Measurements from ENCODE around the gene OSBPL3.
A peak's percentile ranks its signal among the peaks of the same experiment; 100 is the strongest.

OSBPL3 gene

DNA sequence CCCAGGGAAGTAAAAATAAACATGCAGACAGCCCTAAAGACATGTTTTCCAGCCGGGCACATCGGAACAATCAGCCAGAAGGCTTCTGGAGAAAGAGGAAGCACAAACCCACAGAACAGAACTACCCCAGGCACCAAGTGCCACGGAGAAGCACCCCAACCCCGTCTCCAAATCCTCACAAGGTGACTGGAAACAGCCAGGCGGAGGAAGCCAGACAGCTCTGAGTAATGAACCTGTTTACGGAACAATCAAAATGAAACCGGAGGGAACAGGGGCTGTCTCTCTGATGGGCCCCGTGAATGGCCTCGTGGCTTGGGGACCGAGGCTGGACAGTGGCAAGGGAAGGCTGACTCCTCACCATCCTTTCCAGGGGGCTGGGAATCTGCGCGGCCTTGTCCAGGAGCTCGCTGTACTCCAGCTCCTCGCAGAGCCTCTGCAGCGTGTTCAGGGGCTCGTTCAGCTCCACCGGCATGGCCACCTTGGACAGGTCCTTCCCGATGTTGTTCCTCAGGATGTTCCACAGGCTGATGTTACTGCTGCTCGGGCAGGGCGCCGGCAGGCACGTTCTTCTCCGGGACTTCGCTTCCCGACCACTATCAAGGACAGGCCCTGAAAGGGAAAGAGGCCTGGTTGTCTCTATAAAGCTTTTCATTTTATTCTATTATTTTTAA, 145.7 kb downstream of the OSBPL3 start:
- in situ Hi-C loops (cut with MboI; ENCODE audit: low sequenced_read_pairs) = no loop called here

GRCh38 chr7:24833549-24833948, 146.4 kb downstream of the OSBPL3 start:
- Histone ChIP-seq H3K4me1 (no peaks in the 10 kb centered on the region), H3K36me3 (replicated peaks) (peaks cover 8% of the 10 kb centered on the region), H3K27me3 (ENCODE audit: low read depth) (no peaks in the 10 kb centered on the region), H3K9me3 (no peaks in the 10 kb centered on the region), H3K4me3 (no peak overlapping the region)
- DNase-seq (ENCODE audit: low spot score in 2 of 2) = no peak
- in situ Hi-C loops (cut with MboI; ENCODE audit: low sequenced_read_pairs) = no loop called here

More for the DNA sequence above, 145.7 kb downstream of the OSBPL3 start:
- no peak for DNase-seq (ENCODE audit: low spot score in 2 of 2)
- Histone ChIP-seq H3K4me1 (no peaks in the 10 kb centered on the region), H3K36me3 (replicated peaks) (peaks cover 8% of the 10 kb centered on the region), H3K4me3 (no peak overlapping the region), H3K27me3 (ENCODE audit: low read depth) (no peaks in the 10 kb centered on the region), H3K9me3 (no peaks in the 10 kb centered on the region)

GRCh38 chr7:24831240-24831639, 148.7 kb downstream of the OSBPL3 start:
- in situ Hi-C loops (cut with MboI; ENCODE audit: low sequenced_read_pairs) = no loop called here

DNA sequence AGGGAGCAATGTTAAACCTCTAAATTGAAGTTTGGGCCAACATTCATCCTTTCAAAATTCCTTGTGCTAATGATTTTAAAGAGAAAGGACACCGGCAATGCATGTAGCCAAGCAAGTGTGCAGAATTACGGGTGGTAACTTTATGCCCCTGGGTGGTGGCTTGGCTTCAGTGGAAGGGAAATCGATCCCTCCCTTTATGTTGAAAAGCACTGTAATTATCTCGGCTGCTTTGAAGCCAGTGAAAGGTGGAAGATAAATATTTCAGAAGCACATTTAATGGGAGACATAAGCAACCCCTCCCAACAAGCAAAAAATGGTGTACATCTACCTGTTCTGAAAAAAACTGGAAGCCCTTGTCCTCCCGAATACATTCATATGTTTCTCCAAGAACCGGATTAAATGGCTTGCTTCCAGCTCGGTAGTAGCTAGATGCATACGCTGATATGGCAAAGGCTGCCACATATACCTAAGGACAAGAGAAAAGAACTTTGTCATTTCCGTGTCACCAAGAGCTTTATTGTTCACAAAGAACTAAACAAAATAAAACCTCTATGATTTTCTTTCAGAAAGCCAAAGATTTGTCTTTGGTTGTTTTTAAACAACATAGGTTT, 149.4 kb downstream of the OSBPL3 start:
- DNase-seq (ENCODE audit: low spot score in 2 of 2) = no peak
- in situ Hi-C loops (cut with MboI; ENCODE audit: low sequenced_read_pairs) = no loop called here
- Histone ChIP-seq H3K36me3 (replicated peaks) (peaks cover 7% of the 10 kb centered on the region), H3K4me3 (no peak overlapping the region), H3K27me3 (ENCODE audit: low read depth) (no peaks in the 10 kb centered on the region), H3K9me3 (no peaks in the 10 kb centered on the region), H3K4me1 (peaks cover 10% of the 10 kb centered on the region)

More at GRCh38 chr7:24831240-24831639, 148.7 kb downstream of the OSBPL3 start:
- peaks cover 8% of the 10 kb centered on the region for H3K36me3 ChIP-seq (replicated peaks)
- no peak for DNase-seq (ENCODE audit: low spot score in 2 of 2)
- H3K4me3 ChIP-seq = no peak overlapping the region
- H3K27me3 ChIP-seq (ENCODE audit: low read depth) = no peaks in the 10 kb centered on the region
- no peaks in the 10 kb centered on the region for H3K9me3 ChIP-seq
- peaks cover 4% of the 10 kb centered on the region for H3K4me1 ChIP-seq

DNA sequence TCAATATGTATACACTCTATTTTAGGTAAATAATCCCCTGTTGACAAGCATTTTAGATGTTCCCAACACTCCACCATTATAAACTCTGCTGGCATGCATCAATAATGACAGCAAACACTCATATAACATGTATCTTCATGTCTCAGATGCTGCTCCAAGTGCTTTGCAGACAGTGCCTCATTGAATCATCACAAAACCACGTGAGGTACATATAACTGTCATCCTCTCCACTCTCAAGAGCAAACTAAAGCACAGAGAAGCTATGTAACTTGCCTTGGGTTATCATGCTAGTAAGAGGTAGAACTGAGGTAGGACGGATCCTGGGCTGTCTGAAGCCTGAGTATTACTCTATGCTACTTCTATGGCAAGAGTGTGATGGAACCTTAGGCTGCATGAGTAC, 150.2 kb downstream of the OSBPL3 start:
- Histone ChIP-seq H3K4me3 (no peak overlapping the region), H3K27me3 (ENCODE audit: low read depth) (no peaks in the 10 kb centered on the region), H3K4me1 (peaks cover 10% of the 10 kb centered on the region), H3K9me3 (no peaks in the 10 kb centered on the region), H3K36me3 (replicated peaks) (peaks cover 3% of the 10 kb centered on the region; the same call in 1 of the 2 replicates)
- DNase-seq (ENCODE audit: low spot score in 2 of 2) = no peak
- in situ Hi-C loops (cut with MboI; ENCODE audit: low sequenced_read_pairs) = no loop called here

DNA sequence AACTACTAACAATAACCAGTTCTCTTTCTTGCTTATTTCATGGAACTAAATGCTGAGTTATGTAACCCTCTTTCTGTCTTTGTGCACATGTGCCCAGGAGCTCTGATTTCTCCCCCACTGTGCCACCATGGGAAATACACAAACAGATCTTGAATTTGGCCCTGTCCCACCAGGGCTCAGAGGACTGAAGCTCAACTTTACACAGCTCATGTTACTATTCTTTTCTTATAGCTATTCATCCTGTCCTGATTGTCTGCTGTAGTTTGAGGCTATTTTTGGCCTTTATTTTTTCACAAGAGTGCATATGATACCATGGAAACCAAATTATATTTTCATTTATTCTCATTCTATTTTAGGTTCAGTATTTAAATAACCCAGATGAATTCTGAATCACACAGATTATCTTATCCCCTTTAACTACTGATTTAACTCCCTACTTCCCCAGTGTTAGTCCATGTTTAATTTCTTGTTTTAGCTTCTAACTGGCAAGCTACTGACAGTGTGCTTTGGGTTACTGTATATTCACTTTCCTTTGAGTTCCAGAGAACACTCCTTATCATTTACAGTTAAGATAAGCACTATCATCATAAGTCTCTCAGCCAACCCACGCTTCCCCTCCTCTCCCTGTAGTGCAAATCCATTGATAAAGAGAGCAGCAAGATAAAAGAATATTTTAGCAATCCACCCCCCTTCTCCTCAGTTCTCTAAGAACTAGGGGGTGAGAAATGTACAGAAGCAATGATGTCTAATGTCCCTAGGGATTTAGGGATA, 150.9 kb downstream of the OSBPL3 start:
- no peak overlapping the region for H3K4me3 ChIP-seq
- H3K9me3 ChIP-seq = no peaks in the 10 kb centered on the region
- peaks cover 3% of the 10 kb centered on the region; the same call in 1 of the 2 replicates for H3K36me3 ChIP-seq (replicated peaks)
- peaks cover 10% of the 10 kb centered on the region for H3K4me1 ChIP-seq
- DNase-seq (ENCODE audit: low spot score in 2 of 2) = no peak
- in situ Hi-C loops (cut with MboI; ENCODE audit: low sequenced_read_pairs) = no loop called here
- H3K27me3 ChIP-seq (ENCODE audit: low read depth) = no peaks in the 10 kb centered on the region

GRCh38 chr7:24827589-24827988, 152.4 kb downstream of the OSBPL3 start:
- H3K27me3 ChIP-seq (ENCODE audit: low read depth) = no peaks in the 10 kb centered on the region
- peaks cover 3% of the 10 kb centered on the region; the same call in 1 of the 2 replicates for H3K36me3 ChIP-seq (replicated peaks)
- DNase-seq (ENCODE audit: low spot score in 2 of 2) = no peak
- H3K4me3 ChIP-seq = no peak overlapping the region
- H3K9me3 ChIP-seq = no peaks in the 10 kb centered on the region
- H3K4me1 ChIP-seq = peaks cover 12% of the 10 kb centered on the region
- in situ Hi-C loops (cut with MboI; ENCODE audit: low sequenced_read_pairs) = no loop called here

GRCh38 chr7:24827027-24827426, 153.0 kb downstream of the OSBPL3 start:
- Histone ChIP-seq H3K27me3 (ENCODE audit: low read depth) (no peaks in the 10 kb centered on the region), H3K9me3 (no peaks in the 10 kb centered on the region), H3K36me3 (replicated peaks) (peaks cover 3% of the 10 kb centered on the region; the same call in 1 of the 2 replicates), H3K4me1 (peaks cover 14% of the 10 kb centered on the region), H3K4me3 (no peak overlapping the region)
- in situ Hi-C loops (cut with MboI; ENCODE audit: low sequenced_read_pairs) = no loop called here
- no peak for DNase-seq (ENCODE audit: low spot score in 2 of 2)

GRCh38 chr7:24826662-24827020, 153.3 kb downstream of the OSBPL3 start:
- H3K36me3 ChIP-seq (replicated peaks) = peaks cover 3% of the 10 kb centered on the region; the same call in 1 of the 2 replicates
- no peak overlapping the region for H3K4me3 ChIP-seq
- in situ Hi-C loops (cut with MboI; ENCODE audit: low sequenced_read_pairs) = no loop called here
- DNase-seq (ENCODE audit: low spot score in 2 of 2) = no peak
- H3K9me3 ChIP-seq = no peaks in the 10 kb centered on the region
- no peaks in the 10 kb centered on the region for H3K27me3 ChIP-seq (ENCODE audit: low read depth)
- peaks cover 14% of the 10 kb centered on the region for H3K4me1 ChIP-seq

- peaks cover 17% of the 10 kb centered on the region for H3K4me1 ChIP-seq
- in situ Hi-C loops (cut with MboI; ENCODE audit: low sequenced_read_pairs) = no loop called here
- H3K27me3 ChIP-seq (ENCODE audit: low read depth) = no peaks in the 10 kb centered on the region
- no peak overlapping the region for H3K4me3 ChIP-seq
- DNase-seq (ENCODE audit: low spot score in 2 of 2) = peak; percentile 39 to 56
- H3K36me3 ChIP-seq (replicated peaks) = peaks cover 3% of the 10 kb centered on the region; the same call in 1 of the 2 replicates
- no peaks in the 10 kb centered on the region for H3K9me3 ChIP-seq
These were observed 153.9 kb downstream of the OSBPL3 start for GRCh38 chr7:24825931-24826661.

DNA sequence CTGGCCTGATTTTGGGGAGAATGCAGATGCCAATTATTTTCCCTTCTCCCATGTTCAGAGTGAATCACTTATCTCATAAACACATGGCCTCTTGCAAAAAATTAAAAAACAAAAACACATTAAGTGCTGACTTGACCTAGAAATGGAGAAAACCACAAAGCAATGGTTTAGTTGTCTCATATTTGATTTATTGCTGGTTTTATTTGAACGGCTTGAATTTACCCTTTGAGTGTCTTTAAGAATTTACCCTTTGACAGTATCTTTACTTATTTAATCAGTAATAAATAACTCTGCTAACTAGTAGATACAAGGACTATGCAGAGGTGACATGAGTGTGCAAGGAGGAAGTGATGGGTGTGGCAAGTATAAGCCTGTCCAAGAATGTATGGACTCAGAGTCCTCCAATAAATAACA, 154.6 kb downstream of the OSBPL3 start:
- Histone ChIP-seq H3K4me1 (peaks cover 24% of the 10 kb centered on the region), H3K9me3 (no peaks in the 10 kb centered on the region), H3K36me3 (replicated peaks) (peaks cover 3% of the 10 kb centered on the region; the same call in 1 of the 2 replicates), H3K27me3 (ENCODE audit: low read depth) (no peaks in the 10 kb centered on the region), H3K4me3 (no peak overlapping the region)
- DNase-seq (ENCODE audit: low spot score in 2 of 2) = no peak
- in situ Hi-C loops (cut with MboI; ENCODE audit: low sequenced_read_pairs) = no loop called here

DNA sequence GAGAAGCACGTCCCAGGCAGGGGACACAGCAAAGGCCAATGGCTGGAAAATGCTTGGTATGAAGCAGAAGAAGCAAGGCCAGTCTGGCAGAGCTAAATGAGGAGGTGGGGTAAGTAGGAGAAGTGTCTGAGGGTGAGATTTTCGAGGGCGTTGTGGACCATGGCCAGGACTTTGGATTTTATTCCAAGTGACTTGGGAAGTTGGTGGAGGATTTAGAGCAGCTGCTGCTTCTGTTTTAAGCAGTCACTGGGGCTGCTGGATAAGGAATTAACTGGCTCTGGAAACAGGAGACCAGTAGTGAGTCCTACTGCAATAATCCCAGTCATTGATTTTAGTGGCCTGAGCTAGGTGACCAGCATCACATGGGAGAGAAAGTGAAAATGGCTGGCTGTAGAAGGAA, 155.1 kb downstream of the OSBPL3 start:
- in situ Hi-C loops (cut with MboI; ENCODE audit: low sequenced_read_pairs) = loop anchor here (5.0 kb wide), 1 partner anchor 267 kb away; no protein-coding TSS in a partner anchor
- Histone ChIP-seq H3K36me3 (replicated peaks) (0 out of 2 replicates have a peak, but pooled peaks cover under 1% of the 10 kb centered on the region), H3K9me3 (no peaks in the 10 kb centered on the region), H3K4me1 (peaks cover 25% of the 10 kb centered on the region), H3K4me3 (no peak overlapping the region), H3K27me3 (ENCODE audit: low read depth) (no peaks in the 10 kb centered on the region)
- no peak for DNase-seq (ENCODE audit: low spot score in 2 of 2)

DNA sequence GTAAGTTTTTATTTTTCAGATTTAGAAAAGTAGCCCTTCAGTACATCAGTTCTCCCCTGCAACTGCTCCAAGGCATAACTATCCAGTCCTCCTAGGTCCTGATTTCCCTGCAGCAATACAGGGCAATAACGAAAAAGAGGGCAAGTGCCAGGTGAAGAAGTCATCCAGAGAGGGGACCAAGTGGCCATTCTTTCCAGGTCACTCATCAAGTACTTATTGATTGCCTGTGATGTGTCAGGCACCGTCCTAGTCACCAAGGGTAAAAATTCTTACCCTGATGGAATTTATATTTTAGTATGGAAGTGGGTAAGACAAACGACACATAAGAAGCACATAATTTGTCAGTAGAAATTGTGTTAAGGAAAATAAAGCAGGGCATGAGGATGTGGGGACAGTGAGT, 155.6 kb downstream of the OSBPL3 start:
- H3K9me3 ChIP-seq = no peaks in the 10 kb centered on the region
- no peaks in the 10 kb centered on the region for H3K27me3 ChIP-seq (ENCODE audit: low read depth)
- peaks cover 25% of the 10 kb centered on the region for H3K4me1 ChIP-seq
- in situ Hi-C loops (cut with MboI; ENCODE audit: low sequenced_read_pairs) = loop anchor here (5.0 kb wide), 1 partner anchor 268 kb away; no protein-coding TSS in a partner anchor
- DNase-seq (ENCODE audit: low spot score in 2 of 2) = no peak
- H3K36me3 ChIP-seq (replicated peaks) = no peaks in the 10 kb centered on the region
- no peak overlapping the region for H3K4me3 ChIP-seq

Measured in HAP-1 (cell line).